Measurements from ENCODE around the gene MME.

GRCh38 chr3:155110022-155110421, 29.9 kb downstream of the MME start:
- TF ChIP-seq GATA2 (IDR thresholded peaks at IDR 0.05; ENCODE audit: low read depth, low read length) (no peak), GATA3 (IDR thresholded peaks at IDR 0.05; ENCODE audit: low read depth, low read length) (no peak)

All from SH-SY5Y (cell line).